HG03025 (cell line): ENCODE results near the gene RPS25.
"Not testable (repeated sequence)": the region's sequence is repeated elsewhere in the genome, so short reads cannot be mapped to it uniquely, and the experiment has no call there.

Experiments
- ATAC-seq: cut with Tn5 transposase; IDR thresholded peaks from one replicate; pipeline ENCODE4 v1.9.1; 2021; ENCODE audit warnings: mild to moderate bottlenecking, moderate library complexity; ENCODE audit not compliant: unreplicated experiment, low FRiP score

Gene RPS25

GRCh38 chr11:119018074-119018938 is at the start of gene RPS25, which contains the start of gene TRAPPC4:
TSS of gene RPS25 (minus strand) at chr11:119018343. CDS start at chr11:119018284, 59 bp downstream.
TSS of gene TRAPPC4 (plus strand) at chr11:119018766. CDS start at chr11:119018796, 30 bp downstream.
- ATAC-seq, result peak; percentile 79

GRCh38 chr11:119067371-119068222 is 49.5 kb upstream of the RPS25 start, which contains the start of gene VPS11:
TSS of gene VPS11 (plus strand) at chr11:119067818. CDS start at chr11:119067824, 6 bp downstream.
- ATAC-seq, result peak; percentile 77

- no peak for ATAC-seq
Measured at GRCh38 chr11:119065369-119065768, 47.2 kb upstream of the RPS25 start.

- ATAC-seq, result no peak
Measured at GRCh38 chr11:119062779-119063178, 44.6 kb upstream of the RPS25 start.

- ATAC-seq, result no peak
Measured at GRCh38 chr11:119061256-119061655, 43.1 kb upstream of the RPS25 start.

- ATAC-seq, result not testable (repeated sequence)
Measured at GRCh38 chr11:119059128-119059527, 41.0 kb upstream of the RPS25 start.

GRCh38 chr11:119057000-119057769 is 39.0 kb upstream of the RPS25 start, which contains the start of gene HYOU1:
TSS of gene HYOU1 (minus strand) at chr11:119057205. CDS start at chr11:119056160, 1,045 bp downstream.
- ATAC-seq, result peak; percentile 91

GRCh38 chr11:119056421-119056999 is 38.4 kb upstream of the RPS25 start:
- peak; percentile 33 for ATAC-seq

GRCh38 chr11:119055901-119056300 is 37.8 kb upstream of the RPS25 start:
- ATAC-seq, result no peak

- no peak for ATAC-seq
Measured at GRCh38 chr11:119054418-119054817, 36.3 kb upstream of the RPS25 start.

- no peak for ATAC-seq
Measured at GRCh38 chr11:119052163-119052814, 34.1 kb upstream of the RPS25 start.

- no peak for ATAC-seq
Measured at GRCh38 chr11:119051440-119052162, 33.5 kb upstream of the RPS25 start.

GRCh38 chr11:119049081-119049480 is 30.9 kb upstream of the RPS25 start:
- no peak for ATAC-seq

- no peak for ATAC-seq
Measured at GRCh38 chr11:119048644-119049043, 30.5 kb upstream of the RPS25 start.

GRCh38 chr11:119047205-119047604 is 29.1 kb upstream of the RPS25 start:
- no peak for ATAC-seq

- ATAC-seq, result no peak
Measured at GRCh38 chr11:119046489-119046888, 28.3 kb upstream of the RPS25 start.

GRCh38 chr11:119044708-119045107 is 26.6 kb upstream of the RPS25 start:
- ATAC-seq, result no peak

GRCh38 chr11:119042927-119043326 is 24.8 kb upstream of the RPS25 start:
- ATAC-seq, result no peak
